NCI-H748 (cell line): ENCODE data around the gene ZNF488.

Source experiments
- DNase-seq: peaks from one replicate; lab custom pipeline; 2025; ENCODE audit not compliant: unreplicated experiment; lab: John Stamatoyannopoulos, UW

Gene ZNF488

DNA sequence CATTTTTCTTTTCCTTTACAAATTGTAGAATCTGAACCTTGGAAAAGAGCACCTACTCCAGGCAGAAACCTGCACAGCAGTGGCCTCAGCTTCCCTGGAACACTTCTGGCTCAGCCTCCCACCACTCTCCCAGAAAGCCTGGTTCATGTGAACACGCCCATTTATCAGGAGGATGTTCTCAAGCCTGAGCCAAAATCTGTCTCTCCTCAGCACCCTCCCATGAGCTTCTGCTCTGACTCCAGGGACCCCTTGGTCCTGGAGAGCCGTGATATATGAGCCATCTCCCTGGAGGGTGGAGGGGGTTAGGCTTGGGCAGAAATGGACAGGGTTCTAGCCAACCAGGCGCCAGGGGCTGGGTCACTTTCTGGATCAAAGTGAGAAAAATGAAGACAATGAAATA, 51.7 kb downstream of the ZNF488 start:
- DNase-seq = no peak

DNA sequence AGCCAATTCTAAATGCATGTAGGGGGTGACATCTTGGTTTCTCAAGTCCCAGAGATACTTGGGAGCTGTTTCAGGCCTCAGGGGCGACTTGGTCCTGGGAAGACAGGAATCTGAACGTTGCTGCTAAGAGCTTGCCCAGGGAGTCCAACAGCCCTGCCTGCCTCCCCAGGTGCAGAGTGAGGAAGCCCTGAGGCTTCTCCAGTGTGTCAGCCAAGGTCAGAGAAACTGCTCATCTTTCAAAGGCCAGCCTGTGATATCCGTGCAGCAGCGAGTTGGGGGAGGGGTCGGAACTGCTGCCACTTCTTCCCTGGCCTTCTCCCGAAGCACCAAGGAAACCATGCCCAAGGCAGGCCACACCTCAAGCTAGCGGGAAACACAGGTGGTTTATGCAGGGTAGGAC, 52.1 kb downstream of the ZNF488 start:
- DNase-seq = no peak

DNA sequence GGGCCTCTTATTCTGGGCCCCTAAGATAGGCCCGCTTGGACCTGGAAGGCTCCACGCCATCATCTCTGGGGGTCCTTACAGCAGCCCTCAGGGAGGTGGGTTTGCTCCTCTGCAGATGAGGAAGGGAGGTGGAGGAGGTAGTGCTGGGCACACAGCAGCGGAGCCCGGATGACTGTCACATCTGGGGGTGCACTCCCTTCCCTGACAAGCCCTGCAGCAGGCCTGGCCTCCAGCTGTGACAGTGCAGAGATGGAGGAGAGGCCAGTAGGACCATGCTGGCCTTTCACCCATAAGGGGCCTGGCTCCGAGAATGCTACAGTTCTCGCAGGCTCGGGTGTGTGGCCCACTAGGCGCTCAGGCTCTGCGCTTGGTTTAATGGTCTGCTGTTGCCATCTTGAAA, 52.6 kb downstream of the ZNF488 start:
- DNase-seq = no peak

DNA sequence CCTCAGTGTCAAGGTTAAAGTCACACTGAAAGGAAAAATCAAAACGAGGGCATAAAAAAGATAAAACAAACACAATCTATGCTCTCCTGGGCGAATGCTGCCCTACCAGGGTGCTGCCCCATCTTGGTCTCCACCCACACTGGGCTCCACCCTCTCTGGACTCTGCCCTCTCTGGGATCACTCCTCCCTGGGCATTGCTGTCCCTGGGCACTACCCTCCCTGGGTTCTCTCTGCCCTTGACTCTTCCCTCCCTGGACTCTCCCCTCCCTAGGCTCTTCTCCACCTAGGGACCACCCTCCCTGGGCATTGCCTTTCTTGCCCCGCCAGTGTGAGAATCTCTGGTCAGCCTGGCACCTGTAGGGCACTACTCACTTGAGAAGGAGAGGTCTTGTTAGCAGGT, 53.3 kb downstream of the ZNF488 start:
- no peak for DNase-seq

DNA sequence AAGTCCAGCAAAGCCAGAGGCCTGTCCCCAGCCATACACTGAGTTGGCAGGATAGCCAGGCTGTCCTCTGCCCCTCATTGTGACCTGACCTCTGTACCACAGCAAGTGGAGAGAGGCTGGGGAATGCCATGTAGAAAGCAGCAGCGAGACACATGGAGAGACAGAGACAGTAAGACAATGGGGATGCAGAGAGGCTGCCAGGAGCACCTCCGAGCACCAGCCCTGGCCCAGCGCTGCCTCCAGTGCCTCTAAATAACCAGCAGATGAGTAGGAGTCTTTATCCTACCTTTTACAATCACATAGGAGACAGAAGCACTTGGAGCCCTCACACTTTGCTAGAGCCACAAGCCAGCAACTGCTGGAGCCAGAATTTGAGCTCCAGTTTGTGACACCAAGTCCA, 53.7 kb downstream of the ZNF488 start:
- no peak for DNase-seq

DNA sequence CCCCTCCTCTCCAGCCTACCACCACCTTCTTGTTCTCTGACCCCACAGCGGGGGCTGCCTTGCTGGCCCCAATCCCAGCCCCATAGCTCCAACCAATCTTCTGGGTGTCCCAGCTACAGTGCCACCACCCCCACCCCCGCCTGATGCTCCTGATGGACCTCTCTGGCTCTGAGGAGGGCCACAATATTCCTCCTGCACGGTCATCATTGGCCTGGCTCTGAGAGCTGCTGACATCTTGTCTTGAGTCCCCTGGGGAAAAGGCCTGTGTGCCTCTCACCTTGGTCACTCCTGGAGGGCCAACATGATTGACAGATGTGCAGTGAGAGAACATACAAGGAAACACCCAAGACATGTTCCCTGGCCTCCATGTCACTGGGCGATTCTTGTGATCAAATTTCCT, 54.2 kb downstream of the ZNF488 start:
- DNase-seq = no peak

DNA sequence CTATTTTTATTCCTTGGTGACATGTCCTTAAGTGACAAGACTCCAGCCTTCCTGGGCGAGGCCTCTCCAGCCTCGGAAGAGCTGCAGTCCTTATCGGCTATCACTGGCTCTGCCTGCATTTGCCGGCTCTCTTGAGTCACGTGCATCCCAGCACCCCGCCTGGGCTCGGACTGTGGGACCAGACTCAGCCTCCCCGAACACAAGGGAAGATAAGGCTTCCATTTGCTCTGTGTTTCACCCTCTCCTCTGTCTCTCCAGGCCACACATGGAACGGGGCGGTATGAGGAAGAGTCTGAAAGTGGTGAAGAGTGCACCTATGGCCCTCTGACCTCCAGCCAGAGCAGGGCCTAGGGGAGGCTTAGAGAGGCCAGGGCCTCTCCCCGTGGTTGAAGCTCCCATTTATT, 57.2 kb downstream of the ZNF488 start:
- no peak for DNase-seq

DNA sequence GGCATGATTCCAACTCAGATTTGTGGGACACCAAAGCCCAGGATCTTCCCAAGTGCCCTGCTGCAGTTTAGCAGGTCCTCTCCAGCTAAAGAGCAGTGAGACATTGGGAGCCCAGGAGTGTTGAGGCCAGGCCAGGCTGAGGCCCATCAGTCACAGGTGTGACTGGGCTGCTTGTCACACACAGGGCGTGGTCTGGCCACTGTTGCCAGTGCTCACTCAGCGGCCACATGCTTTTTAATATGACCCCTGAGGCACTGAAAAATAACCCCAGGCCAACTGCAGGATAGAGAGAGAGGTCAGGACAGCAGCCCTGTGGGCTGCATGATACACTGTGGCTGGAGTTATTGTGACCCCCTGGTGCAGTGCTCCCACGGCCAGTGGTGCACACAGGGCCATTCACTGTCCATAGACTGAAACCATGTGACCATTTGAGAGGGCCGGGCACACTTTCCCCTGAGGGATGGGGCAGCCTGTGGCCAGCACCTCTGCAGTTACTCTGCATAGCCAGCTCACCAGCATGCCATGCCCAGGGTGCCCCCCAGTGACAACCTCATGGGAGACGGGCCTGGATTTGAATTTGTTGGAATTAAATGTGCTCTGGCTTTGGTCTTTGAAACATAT, 57.7 kb downstream of the ZNF488 start:
- no peak for DNase-seq

DNA sequence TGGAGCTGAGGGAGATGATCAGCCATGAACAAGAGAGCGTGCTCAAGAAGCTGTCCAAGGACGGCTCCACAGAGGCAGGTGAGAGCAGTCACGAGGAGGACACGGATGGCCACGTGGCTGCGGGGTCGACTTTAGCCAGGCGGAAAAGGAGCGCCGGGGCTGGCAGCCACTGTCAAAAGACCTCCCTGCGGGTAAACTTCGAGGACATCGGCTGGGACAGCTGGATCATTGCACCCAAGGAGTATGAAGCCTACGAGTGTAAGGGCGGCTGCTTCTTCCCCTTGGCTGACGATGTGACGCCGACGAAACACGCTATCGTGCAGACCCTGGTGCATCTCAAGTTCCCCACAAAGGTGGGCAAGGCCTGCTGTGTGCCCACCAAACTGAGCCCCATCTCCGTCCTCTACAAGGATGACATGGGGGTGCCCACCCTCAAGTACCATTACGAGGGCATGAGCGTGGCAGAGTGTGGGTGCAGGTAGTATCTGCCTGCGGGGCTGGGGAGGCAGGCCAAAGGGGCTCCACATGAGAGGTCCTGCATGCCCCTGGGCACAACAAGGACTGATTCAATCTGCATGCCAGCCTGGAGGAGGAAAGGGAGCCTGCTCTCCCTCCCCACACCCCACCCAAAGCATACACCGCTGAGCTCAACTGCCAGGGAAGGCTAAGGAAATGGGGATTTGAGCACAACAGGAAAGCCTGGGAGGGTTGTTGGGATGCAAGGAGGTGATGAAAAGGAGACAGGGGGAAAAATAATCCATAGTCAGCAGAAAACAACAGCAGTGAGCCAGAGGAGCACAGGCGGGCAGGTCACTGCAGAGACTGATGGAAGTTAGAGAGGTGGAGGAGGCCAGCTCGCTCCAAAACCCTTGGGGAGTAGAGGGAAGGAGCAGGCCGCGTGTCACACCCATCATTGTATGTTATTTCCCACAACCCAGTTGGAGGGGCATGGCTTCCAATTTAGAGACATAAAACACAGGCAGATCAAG, 58.5 kb downstream of the ZNF488 start:
- no peak for DNase-seq

DNA sequence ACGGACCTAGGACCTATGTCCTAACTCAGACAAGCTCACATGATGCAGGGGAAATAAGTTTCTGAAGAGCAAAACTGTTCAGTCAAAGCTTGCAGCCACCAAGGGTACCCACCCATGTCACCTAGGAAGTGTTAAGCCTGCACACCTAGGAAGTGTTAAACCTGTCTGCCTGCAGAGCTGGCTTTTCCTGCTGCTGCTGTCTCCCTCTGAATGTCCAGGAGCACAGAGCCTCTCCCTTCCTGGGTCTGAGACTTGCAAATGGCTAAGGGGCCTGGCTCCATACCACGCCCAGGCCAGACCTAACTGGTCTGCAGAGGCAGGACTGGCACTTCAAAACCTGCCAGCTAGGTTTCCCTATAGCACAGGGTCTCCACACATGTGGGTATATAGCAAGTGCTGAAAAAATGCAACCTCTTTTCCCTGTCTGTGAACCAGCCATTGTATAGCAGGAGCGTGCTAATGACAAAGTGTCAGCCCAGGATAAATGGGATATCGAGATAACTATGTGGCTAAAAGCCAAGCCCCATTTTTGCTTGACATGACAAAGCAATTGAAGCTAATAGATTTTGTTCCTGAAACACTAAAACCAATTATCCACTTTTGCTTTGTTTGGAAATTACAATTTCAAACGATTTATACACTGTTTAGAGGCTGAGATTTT, 60.3 kb downstream of the ZNF488 start:
- peak; percentile 22 for DNase-seq

DNA sequence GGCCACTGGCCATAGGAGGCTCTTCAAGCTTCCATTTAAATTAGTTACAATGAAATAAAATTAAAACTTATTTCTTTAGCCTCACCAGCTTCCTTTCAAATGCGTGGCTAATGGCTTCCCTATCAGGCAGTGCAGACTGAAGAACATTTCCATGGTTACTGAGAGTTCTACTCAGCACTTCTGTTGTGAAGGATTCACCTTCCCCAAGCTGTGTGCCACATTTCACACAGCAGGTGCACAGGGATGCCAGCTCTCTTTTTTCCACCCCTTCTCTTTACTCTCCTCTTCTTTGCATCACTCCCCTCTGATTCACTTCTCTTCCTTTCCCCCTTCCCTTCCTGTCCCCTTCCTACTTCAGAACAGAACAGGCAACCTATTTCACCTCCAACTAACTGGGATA, 61.0 kb downstream of the ZNF488 start:
- DNase-seq = no peak

DNA sequence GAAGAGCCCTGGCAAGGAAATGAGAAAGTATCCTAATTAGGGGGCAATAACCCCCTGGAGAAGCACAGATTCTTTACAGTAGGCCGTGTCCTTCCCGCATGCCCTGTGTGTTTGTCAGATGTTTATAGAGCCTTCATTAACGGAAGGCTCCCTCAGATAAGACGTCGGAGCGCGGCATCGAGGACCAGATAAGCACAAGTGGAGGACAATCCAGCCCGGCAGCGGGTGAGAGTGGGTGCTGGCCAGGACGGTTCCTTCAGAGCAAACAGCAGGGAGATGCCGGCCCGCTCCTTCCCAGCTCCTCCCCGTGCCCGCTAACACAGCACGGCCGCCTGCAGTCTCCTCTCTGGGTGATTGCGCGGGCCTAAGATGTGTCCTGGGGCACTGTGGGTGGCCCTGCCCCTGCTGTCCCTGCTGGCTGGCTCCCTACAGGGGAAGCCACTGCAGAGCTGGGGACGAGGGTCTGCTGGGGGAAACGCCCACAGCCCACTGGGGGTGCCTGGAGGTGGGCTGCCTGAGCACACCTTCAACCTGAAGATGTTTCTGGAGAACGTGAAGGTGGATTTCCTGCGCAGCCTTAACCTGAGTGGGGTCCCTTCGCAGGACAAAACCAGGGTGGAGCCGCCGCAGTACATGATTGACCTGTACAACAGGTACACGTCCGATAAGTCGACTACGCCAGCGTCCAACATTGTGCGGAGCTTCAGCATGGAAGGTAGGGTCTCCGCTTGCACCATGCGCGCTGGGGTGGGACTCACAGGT, 61.6 kb downstream of the ZNF488 start, which contains the start of gene GDF2:
TSS of gene GDF2 (plus strand) at position 155 of the 762 bp plus-strand sequence. CDS start at position 370, 215 bp downstream.
- DNase-seq = no peak

DNA sequence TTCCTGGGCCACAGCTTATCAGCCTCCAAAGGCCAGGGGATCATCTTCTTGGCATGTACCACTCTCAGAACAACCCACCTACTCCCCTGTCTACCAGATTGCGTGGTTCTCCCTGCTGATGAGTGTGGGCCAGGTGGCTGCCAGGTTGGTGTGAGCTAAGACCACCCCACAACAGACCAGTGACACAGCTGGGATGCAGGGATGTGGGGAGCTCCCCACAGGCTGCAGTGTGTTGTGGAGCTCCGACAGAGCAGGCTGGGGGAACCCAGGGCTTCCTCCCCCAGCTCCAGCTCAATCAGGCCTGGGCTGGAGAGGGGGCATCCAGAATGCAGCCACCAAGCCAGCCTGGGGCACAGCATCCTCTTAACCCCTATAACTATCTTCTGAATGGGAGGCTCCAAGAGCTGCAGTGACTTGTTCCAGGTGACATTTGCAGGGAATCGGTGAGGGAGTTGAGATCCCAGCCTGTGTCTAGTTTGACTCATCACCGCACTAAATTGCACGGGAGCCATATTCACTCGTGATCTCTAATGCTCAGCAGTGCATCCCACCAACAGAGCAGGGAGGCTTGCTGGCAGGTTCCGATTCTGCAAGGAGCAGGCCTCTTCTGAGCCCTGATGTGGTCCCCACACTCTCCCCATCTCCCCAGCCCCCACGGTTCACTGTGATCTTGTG, 62.4 kb downstream of the ZNF488 start:
- DNase-seq = no peak

DNA sequence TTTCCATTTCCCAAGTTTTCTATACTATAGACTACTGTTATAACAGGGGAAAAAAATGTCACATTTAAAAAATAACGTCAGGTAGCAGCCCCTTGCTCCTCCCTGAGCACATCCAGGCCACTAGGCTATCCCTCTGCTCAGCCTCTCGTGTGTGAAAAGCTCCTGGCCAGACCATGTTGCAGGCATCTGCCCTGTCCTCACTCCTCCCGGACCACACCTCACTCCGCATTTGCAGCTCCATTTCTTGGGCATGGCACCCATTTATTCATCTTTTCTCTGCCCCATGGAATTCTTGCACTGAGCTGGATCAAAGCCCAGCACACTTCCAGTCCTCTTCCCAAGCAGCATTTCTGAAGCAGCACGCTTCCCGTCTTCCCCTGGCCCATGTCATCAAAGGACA, 63.3 kb downstream of the ZNF488 start:
- no peak for DNase-seq

DNA sequence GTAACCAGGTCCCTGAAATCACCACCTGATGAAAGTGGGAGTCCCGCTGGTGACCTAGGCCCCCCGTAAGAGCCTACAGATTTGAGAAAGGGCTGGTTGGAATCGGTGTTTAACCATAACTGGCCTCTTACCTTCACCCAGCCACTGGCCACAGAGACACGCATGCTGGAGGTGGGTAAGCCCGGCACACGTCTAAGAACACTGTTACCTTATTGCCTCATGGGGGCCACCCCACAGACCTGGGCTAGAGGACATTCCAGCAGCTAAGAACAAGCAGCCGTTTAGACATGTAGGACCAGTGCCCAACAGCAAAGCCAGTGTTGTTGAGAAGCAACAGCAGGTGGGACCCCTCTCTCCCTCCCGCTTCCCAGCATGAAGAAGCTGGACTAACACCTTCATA, 64.3 kb downstream of the ZNF488 start:
- DNase-seq = no peak

DNA sequence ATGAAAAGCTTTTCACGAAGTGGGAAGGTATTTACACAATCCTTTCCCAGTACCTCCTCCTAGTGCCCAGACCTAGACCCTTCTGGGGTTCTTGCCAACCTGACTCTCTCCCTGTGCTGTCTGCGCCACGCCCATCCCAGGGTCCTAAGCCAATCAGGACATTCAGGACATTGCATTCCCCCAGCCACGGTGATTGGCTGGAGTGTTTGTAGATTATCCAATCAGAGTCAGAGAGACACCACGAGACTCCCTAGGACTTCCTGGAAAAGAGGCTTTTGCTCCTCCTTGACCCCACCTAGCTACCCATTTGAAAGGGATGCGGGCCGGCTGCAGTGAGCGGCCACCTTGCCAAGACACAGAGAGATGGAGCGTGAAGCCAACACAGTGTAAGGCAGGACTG, 65.4 kb downstream of the ZNF488 start:
- DNase-seq = peak; percentile 29

DNA sequence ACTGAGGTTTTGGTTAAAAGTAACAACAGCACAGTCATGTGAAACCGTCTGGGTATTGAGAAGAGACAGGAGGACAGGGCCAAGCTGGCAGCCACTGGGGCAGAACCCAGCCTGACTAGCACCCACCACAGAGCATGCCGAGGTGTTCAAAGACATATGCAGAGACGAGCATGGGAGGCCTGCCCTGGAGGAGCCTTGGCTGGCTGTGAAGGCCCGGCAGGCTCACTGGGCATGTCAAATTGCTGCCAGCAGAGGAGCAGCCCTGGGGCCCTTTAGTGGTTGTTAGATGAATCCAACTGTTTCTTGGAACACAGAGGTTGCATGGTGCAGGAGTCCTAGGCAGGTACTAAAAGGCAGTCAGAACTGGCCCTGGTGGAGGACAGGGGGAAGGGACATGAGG, 66.8 kb downstream of the ZNF488 start:
- DNase-seq = no peak

DNA sequence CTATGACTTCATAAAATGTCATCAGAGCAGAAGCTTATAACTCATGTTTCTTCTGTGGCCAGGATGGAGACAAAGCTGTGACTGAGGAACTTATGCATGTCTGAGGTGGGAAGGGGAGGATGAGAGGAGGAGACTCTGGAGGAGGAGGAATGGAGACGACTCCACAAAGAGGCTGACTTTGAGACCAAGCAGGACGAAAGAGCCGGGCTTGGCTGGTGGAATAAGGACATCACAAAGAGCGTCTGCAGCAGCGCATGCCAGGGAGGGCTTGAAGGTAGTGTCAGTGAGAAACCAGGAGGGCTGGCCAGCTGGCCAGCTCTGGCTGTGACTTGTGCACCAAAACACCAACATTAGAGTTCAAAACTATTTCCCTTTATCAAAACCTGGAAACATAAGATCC, 68.0 kb downstream of the ZNF488 start:
- DNase-seq = no peak
